Heart left ventricle (tissue), 13 donors: ENCODE results near the gene C22orf42.

Source experiments
- CTCF ChIP-seq, 12 donors: fragments of 200-600 bp; sonication (generic) in 4 of 12; IDR thresholded peaks; one replicate each; pipeline versions ENCODE4 v1.5.0 to v1.8.0; 2018 to 2022; ENCODE audit warnings: antibody characterized with exemption in 12 of 12, mild to moderate bottlenecking in 5 of 12
- POLR2A ChIP-seq, 2 donors: fragments of 450-650 bp; IDR thresholded peaks; one replicate each; pipeline ENCODE4 v1.6.1; 2017; ENCODE audit warnings: antibody characterized with exemption in 2 of 2, mild to moderate bottlenecking in 2 of 2, moderate library complexity in 2 of 2
- donor health status: ischemic (EF 13 %, LVEDD 7.1; RV severe dilation, severe dysfunction).
- donor health status: DM: no; HTN: yes; CAD: no.
- donor health status: DM: no; HTN: no; CAD: no.
- donor health status: ischemic (EF 25% LVEDD 6.9; RV normal size, moderate dysfunction).
- donor health status: ischemic (EF 25% LVEDD 5.7; RV mildly dilated, moderate dysfunction).
- donor health status: ischemic (EF 35%, LVEDD 5.7; RV mildly dilated, moderate dysfunction).
- donor health status: nonischemic (EF 11% LVEDD 7.7; RV severe dilation, severe dysfunction).
- donor health status: DM: yes; HTN: yes; CAD: no.
- donor health status: PGD.
- donor health status: ischemic (EF 29% LVEDD 5.4; RV normal size, mild dysfunction).
- donor health status: nonischemic (EF 23%, LVEDD 6.1; RV moderate dilation, normal function).

- TF ChIP-seq POLR2A (IDR thresholded peaks at IDR 0.05) = no peak
- TF ChIP-seq CTCF (IDR thresholded peaks at IDR 0.05) = no peak
Measured at GRCh38 chr22:32199961-32200360, 40.9 kb upstream of the C22orf42 start.
